ENCODE results near the gene PBX2.

GRCh38 chr6:32156891-32157290, 33.1 kb downstream of the PBX2 start:
- TF ChIP-seq CTCF (IDR thresholded peaks at IDR 0.05; ENCODE audit: low read length) (no peak), EZH2 (optimal IDR thresholded peaks at IDR 0.05; ENCODE audit: low read depth, low read length) (no peak)

Measured in MM.1S (cell line).